ENCODE data around the gene SPATA45.

SPATA45 gene

GRCh38 chr1:212825798-212826452 is 21.5 kb downstream of the SPATA45 start:
- no peak overlapping the region for H3K4me3 ChIP-seq (ENCODE audit: low read length, poor library complexity, severe bottlenecking)
- no peaks in the 10 kb centered on the region for H3F3A ChIP-seq (ENCODE audit: low read depth)
- H3K4me2 ChIP-seq (ENCODE audit: low read depth, low read length, poor library complexity, severe bottlenecking) = no peak overlapping the region
- H3K36me3 ChIP-seq (ENCODE audit: insufficient read depth, low read length) = no peaks in the 10 kb centered on the region
- H3K79me2 ChIP-seq (ENCODE audit: insufficient read depth, low read length) = no peaks in the 10 kb centered on the region
- H3K9ac ChIP-seq (ENCODE audit: low read depth, low read length, poor library complexity, severe bottlenecking) = no peak overlapping the region
- H3K4me1 ChIP-seq (ENCODE audit: insufficient read depth, low read length, poor library complexity, severe bottlenecking) = peaks cover 2% of the 10 kb centered on the region
- TF ChIP-seq CTCF (conservative IDR thresholded peaks at IDR 0.05; ENCODE audit: low read length) (no peak), EZH2phosphoT487 (IDR thresholded peaks at IDR 0.05; ENCODE audit: borderline replicate concordance) (no peak)
- H3K27me3 ChIP-seq (ENCODE audit: insufficient read depth, low read length, poor library complexity, severe bottlenecking) = no peaks in the 10 kb centered on the region
- H3K9me3 ChIP-seq (ENCODE audit: insufficient read depth, low read depth, low read length) = no peaks in the 10 kb centered on the region; the same call in 1 of the 2 replicates
- no peaks in the 10 kb centered on the region for H4K20me1 ChIP-seq (ENCODE audit: insufficient read depth, low read length, poor library complexity, severe bottlenecking)
- no peaks in the 10 kb centered on the region for H3K9me2 ChIP-seq (replicated peaks; ENCODE audit: low read depth, low read length)
- H2AFZ ChIP-seq (ENCODE audit: low read length) = no peak overlapping the region

- H4K20me1 ChIP-seq (ENCODE audit: insufficient read depth, low read length, poor library complexity, severe bottlenecking) = no peaks in the 10 kb centered on the region
- peaks cover 20% of the 10 kb centered on the region for H3K4me1 ChIP-seq (ENCODE audit: insufficient read depth, low read length, poor library complexity, severe bottlenecking)
- no peaks in the 10 kb centered on the region for H3K36me3 ChIP-seq (ENCODE audit: insufficient read depth, low read length)
- no peak for TF ChIP-seq EZH2phosphoT487 (IDR thresholded peaks at IDR 0.05; ENCODE audit: borderline replicate concordance)
- no peak for TF ChIP-seq CTCF (conservative IDR thresholded peaks at IDR 0.05; ENCODE audit: low read length)
- H3K79me2 ChIP-seq (ENCODE audit: insufficient read depth, low read length) = no peaks in the 10 kb centered on the region
- no peak overlapping the region for H2AFZ ChIP-seq (ENCODE audit: low read length)
- no peak overlapping the region for H3K4me2 ChIP-seq (ENCODE audit: low read depth, low read length, poor library complexity, severe bottlenecking)
- no peak overlapping the region for H3K9ac ChIP-seq (ENCODE audit: low read depth, low read length, poor library complexity, severe bottlenecking)
- H3F3A ChIP-seq (ENCODE audit: low read depth) = no peaks in the 10 kb centered on the region; the same call in 1 of the 2 replicates
- H3K9me3 ChIP-seq (ENCODE audit: insufficient read depth, low read depth, low read length) = no peaks in the 10 kb centered on the region; the same call in 1 of the 2 replicates
- no peak overlapping the region for H3K4me3 ChIP-seq (ENCODE audit: low read length, poor library complexity, severe bottlenecking)
- H3K9me2 ChIP-seq (replicated peaks; ENCODE audit: low read depth, low read length) = no peaks in the 10 kb centered on the region
- H3K27me3 ChIP-seq (ENCODE audit: insufficient read depth, low read length, poor library complexity, severe bottlenecking) = no peaks in the 10 kb centered on the region
Observed at GRCh38 chr1:212824201-212824600, 23.2 kb downstream of the SPATA45 start.

GRCh38 chr1:212822956-212823355 is 24.5 kb downstream of the SPATA45 start:
- Histone ChIP-seq H3K27me3 (ENCODE audit: insufficient read depth, low read length, poor library complexity, severe bottlenecking) (no peaks in the 10 kb centered on the region), H3K36me3 (ENCODE audit: insufficient read depth, low read length) (no peaks in the 10 kb centered on the region), H3K4me1 (ENCODE audit: insufficient read depth, low read length, poor library complexity, severe bottlenecking) (peaks cover 22% of the 10 kb centered on the region), H3K4me2 (ENCODE audit: low read depth, low read length, poor library complexity, severe bottlenecking) (no peak overlapping the region), H3F3A (ENCODE audit: low read depth) (no peaks in the 10 kb centered on the region; the same call in 1 of the 2 replicates), H4K20me1 (ENCODE audit: insufficient read depth, low read length, poor library complexity, severe bottlenecking) (no peaks in the 10 kb centered on the region), H3K4me3 (ENCODE audit: low read length, poor library complexity, severe bottlenecking) (no peak overlapping the region), H3K9me3 (ENCODE audit: insufficient read depth, low read depth, low read length) (no peaks in the 10 kb centered on the region; the same call in 1 of the 2 replicates), H2AFZ (ENCODE audit: low read length) (no peak overlapping the region), H3K79me2 (ENCODE audit: insufficient read depth, low read length) (no peaks in the 10 kb centered on the region), H3K9ac (ENCODE audit: low read depth, low read length, poor library complexity, severe bottlenecking) (no peak overlapping the region), H3K9me2 (replicated peaks; ENCODE audit: low read depth, low read length) (no peaks in the 10 kb centered on the region)
- TF ChIP-seq CTCF (conservative IDR thresholded peaks at IDR 0.05; ENCODE audit: low read length) (no peak), EZH2phosphoT487 (IDR thresholded peaks at IDR 0.05; ENCODE audit: borderline replicate concordance) (no peak)

All from Loucy (cell line).